Glutamatergic neuron (in vitro differentiated cells): ENCODE data around the gene FUT2. TPM values are rescaled to one million over a fixed set of nuclear protein-coding genes. Genes with fewer than 3 reads are reported as not detected.
"Not testable (repeated sequence)": the region's sequence is repeated elsewhere in the genome, so short reads cannot be mapped to it uniquely, and the experiment has no call there.

ENCODE experiments used
- DNase-seq: peaks from one replicate; pipeline ENCODE4 v3.0.0; 2022
- H3K27ac Mint-ChIP-seq: one replicate; pipeline ENCODE4 v1.8.0; 2020; ENCODE audit warnings: mild to moderate bottlenecking, mixed read lengths, inconsistent platforms; ENCODE audit not compliant: unreplicated experiment
- H3K27me3 Mint-ChIP-seq: one replicate; pipeline ENCODE4 v1.8.0; 2020; ENCODE audit warnings: mild to moderate bottlenecking, moderate library complexity, mixed read lengths, inconsistent platforms; ENCODE audit not compliant: unreplicated experiment
- H3K36me3 Mint-ChIP-seq: one replicate; pipeline ENCODE4 v1.8.0; 2020; ENCODE audit warnings: mild to moderate bottlenecking, mixed read lengths, inconsistent platforms; ENCODE audit not compliant: unreplicated experiment
- H3K4me1 Mint-ChIP-seq: one replicate; pipeline ENCODE4 v1.8.0; 2020; ENCODE audit warnings: mild to moderate bottlenecking, low read depth, mixed read lengths, inconsistent platforms; ENCODE audit not compliant: unreplicated experiment
- H3K4me3 Mint-ChIP-seq: one replicate; pipeline ENCODE4 v1.8.0; 2020; ENCODE audit warnings: mild to moderate bottlenecking, mixed read lengths, inconsistent platforms; ENCODE audit not compliant: unreplicated experiment
- H3K9me3 Mint-ChIP-seq: one replicate; pipeline ENCODE4 v1.8.0; 2020; ENCODE audit warnings: mild to moderate bottlenecking, moderate library complexity, mixed read lengths, inconsistent platforms; ENCODE audit not compliant: unreplicated experiment
- total RNA-seq: library from RNA; stranded (reverse); fragmentation: NEBNext Ultra II Directional; extraction: Animal tissue kit (Norgen Biotek cat#: 25700); gene quantifications from one replicate; pipeline ENCODE4 v1.2.1, GENCODE V29; 2021; ENCODE audit not compliant: unreplicated experiment
- TF ChIP-seq, protein P1 (sequence below): fragments of 200-600 bp; sonication (generic); IDR thresholded peaks from one replicate; pipeline ENCODE4 v1.5.0; 2021; ENCODE audit not compliant: partially characterized antibody, unreplicated experiment

Gene FUT2
- total RNA-seq, 1 donor from 2014 or later = 0.22 TPM

DNA sequence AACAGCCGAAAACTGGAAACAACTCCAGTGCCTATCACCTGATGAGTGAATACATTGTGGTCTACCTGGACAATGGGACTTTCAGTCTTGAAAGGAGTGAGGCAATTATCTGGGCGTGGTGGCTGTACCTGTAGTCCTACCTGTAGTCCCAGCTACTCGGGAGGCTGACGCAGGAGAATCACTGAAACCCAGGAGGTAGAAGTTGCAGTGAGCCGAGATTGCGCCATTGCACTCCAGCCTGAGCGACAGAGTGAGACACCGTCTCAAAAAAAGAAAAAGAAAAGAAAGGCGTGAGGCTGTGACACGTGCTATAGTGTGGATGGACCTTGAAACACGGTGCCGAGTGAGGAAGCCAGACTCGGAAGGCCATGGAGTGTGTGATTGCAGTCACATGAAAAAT, 18.9 kb upstream of the FUT2 start:
- TF ChIP-seq, protein P1, sequence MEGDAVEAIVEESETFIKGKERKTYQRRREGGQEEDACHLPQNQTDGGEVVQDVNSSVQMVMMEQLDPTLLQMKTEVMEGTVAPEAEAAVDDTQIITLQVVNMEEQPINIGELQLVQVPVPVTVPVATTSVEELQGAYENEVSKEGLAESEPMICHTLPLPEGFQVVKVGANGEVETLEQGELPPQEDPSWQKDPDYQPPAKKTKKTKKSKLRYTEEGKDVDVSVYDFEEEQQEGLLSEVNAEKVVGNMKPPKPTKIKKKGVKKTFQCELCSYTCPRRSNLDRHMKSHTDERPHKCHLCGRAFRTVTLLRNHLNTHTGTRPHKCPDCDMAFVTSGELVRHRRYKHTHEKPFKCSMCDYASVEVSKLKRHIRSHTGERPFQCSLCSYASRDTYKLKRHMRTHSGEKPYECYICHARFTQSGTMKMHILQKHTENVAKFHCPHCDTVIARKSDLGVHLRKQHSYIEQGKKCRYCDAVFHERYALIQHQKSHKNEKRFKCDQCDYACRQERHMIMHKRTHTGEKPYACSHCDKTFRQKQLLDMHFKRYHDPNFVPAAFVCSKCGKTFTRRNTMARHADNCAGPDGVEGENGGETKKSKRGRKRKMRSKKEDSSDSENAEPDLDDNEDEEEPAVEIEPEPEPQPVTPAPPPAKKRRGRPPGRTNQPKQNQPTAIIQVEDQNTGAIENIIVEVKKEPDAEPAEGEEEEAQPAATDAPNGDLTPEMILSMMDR = no peak
- H3K9me3 Mint-ChIP-seq = no peaks in the 10 kb centered on the region
- H3K4me3 Mint-ChIP-seq = no peak overlapping the region
- peaks cover 4% of the 10 kb centered on the region for H3K4me1 Mint-ChIP-seq
- H3K27me3 Mint-ChIP-seq = peaks cover 1% of the 10 kb centered on the region
- H3K36me3 Mint-ChIP-seq = no peaks in the 10 kb centered on the region
- H3K27ac Mint-ChIP-seq = no peak overlapping the region
- no peak for DNase-seq

DNA sequence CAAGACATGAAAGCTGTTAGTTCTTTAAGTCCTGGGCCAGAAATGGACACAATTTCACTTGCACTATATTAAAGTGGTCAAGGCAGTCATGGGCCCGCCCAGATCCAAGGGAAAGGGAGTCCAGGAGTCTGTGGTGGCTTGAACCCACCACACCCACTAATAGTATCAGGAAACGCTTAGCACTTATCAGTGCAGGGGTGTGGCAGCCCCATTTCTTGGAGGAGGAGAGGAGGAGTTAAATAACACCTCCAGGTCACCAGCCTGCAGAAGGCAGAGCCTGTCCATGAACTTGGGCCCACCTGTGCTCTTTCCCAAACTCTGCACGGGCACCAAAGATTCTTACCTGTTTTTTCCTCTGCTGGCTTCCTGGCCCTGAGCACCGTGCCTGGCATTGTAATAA, 17.6 kb upstream of the FUT2 start:
- DNase-seq = no peak
- Mint-ChIP-seq H3K4me3 (no peak overlapping the region), H3K4me1 (peaks cover 4% of the 10 kb centered on the region), H3K27ac (no peak overlapping the region), H3K36me3 (no peaks in the 10 kb centered on the region), H3K9me3 (no peaks in the 10 kb centered on the region), H3K27me3 (peaks cover 1% of the 10 kb centered on the region)
- TF ChIP-seq, protein P1 = no peak

DNA sequence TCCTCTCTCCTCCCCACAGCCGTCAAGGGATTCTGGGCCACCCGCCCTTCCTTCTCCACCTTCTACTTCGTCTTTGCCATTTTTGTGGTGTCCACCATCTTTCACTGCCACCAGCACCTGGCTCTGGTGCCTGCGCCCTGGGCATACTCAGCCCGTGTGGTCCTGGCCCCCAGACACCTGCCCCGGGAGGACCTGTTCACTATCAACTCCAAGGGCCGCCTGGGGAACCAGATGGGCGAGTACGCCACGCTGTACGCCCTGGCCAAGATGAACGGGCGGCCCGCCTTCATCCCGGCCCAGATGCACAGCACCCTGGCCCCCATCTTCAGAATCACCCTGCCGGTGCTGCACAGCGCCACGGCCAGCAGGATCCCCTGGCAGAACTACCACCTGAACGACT, 15.8 kb upstream of the FUT2 start:
- H3K4me1 Mint-ChIP-seq, H3K27ac Mint-ChIP-seq, H3K9me3 Mint-ChIP-seq, DNase-seq, H3K27me3 Mint-ChIP-seq, H3K36me3 Mint-ChIP-seq, H3K4me3 Mint-ChIP-seq: not testable (repeated sequence)

DNA sequence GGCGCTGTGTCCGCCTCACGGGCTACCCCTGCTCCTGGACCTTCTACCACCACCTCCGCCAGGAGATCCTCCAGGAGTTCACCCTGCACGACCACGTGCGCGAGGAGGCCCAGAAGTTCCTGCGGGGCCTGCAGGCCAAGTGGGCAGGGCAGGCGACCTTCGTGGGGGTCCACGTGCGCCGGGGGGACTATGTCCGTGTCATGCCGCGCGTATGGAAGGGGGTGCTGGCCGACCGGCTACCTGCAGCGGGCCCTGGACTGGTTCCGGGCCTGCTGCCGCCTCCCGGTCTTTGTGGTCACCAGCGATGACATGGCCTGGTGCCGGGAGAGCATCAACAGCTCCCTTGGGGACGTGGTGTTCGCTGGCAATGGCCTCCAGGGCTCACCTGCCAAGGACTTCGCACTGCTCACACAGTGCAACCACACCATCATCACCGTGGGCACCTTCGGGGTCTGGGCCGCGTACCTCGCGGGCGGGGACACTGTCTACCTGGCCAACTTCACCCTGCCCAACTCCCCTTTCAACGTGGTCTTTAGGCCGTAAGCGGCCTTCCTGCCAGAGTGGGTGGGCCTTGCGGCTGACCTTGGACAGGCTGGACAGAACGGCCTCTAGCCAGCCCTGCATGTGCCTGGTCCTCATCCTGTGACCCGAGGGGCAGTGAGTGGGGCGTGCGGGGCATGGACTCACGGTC, 15.2 kb upstream of the FUT2 start:
- Mint-ChIP-seq H3K4me1 (no peaks in the 10 kb centered on the region), H3K4me3 (no peak overlapping the region), H3K27me3 (peaks cover 3% of the 10 kb centered on the region), H3K36me3 (no peaks in the 10 kb centered on the region), H3K9me3 (no peaks in the 10 kb centered on the region), H3K27ac (no peak overlapping the region)
- no peak for DNase-seq
- TF ChIP-seq, protein P1 = no peak

DNA sequence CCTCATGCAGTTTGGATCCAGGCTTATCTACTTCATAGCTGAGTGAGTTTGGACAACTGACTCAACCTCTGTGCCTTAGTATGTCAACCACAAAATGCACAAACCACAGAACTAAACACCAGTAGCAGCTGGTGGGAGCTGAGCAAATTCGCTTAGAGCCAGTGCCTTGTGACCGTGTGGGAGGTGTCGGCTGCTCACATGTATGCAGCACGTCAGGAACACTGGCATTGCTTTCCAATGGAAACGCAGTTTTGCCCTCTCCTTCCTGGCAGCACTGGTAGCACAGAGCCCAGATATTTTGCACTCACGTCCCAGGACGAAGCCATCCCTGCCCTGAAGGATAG, 14.7 kb upstream of the FUT2 start:
- no peak for DNase-seq
- H3K36me3 Mint-ChIP-seq = no peaks in the 10 kb centered on the region
- H3K27me3 Mint-ChIP-seq = peaks cover 3% of the 10 kb centered on the region
- TF ChIP-seq, protein P1 = no peak
- no peaks in the 10 kb centered on the region for H3K9me3 Mint-ChIP-seq
- H3K4me1 Mint-ChIP-seq = no peaks in the 10 kb centered on the region
- no peak overlapping the region for H3K27ac Mint-ChIP-seq
- H3K4me3 Mint-ChIP-seq = no peak overlapping the region
